HEK293 (cell line): ENCODE data around the gene ERAL1.

Experiments used
- CTCF ChIP-seq: fragments of 450-650 bp; formaldehyde crosslinking; IDR thresholded peaks from 2 replicates; pipeline ENCODE4 v1.5.1; 2016; ENCODE audit warnings: missing biosample characterization, missing genetic modification characterization
- HOXC10 ChIP-seq: sonication (generic); formaldehyde crosslinking; IDR thresholded peaks from 2 replicates; pipeline ENCODE4 v1.8.1; 2023; ENCODE audit warnings: mild to moderate bottlenecking, missing genetic modification reagents
- PATZ1 ChIP-seq: fragments of 450-650 bp; formaldehyde crosslinking; IDR thresholded peaks from 2 replicates; pipeline ENCODE4 v1.5.1; 2016; ENCODE audit warnings: missing biosample characterization, missing genetic modification characterization
- REPIN1 ChIP-seq: fragments of 450-650 bp; formaldehyde crosslinking; IDR thresholded peaks from 2 replicates; pipeline ENCODE4 v1.5.1; 2017; ENCODE audit warnings: missing biosample characterization, missing genetic modification characterization, low read depth
- ZBTB21 ChIP-seq: fragments of 450-650 bp; formaldehyde crosslinking; IDR thresholded peaks from 2 replicates; pipeline ENCODE4 v1.5.1; 2017; ENCODE audit warnings: missing biosample characterization, missing genetic modification characterization
- ZNF138 ChIP-seq: fragments of 450-650 bp; formaldehyde crosslinking; IDR thresholded peaks from 2 replicates; pipeline ENCODE4 v1.5.1; 2016; ENCODE audit warnings: missing biosample characterization, missing genetic modification characterization, borderline replicate concordance
- ZNF221 ChIP-seq: fragments of 450-650 bp; formaldehyde crosslinking; IDR thresholded peaks from 2 replicates; pipeline ENCODE4 v1.5.1; 2017; ENCODE audit warnings: missing biosample characterization, missing genetic modification characterization, borderline replicate concordance
- ZNF274 ChIP-seq, 2 experiments: fragments of 200-500 bp in 1 of 2; fragments of 450-650 bp in 1 of 2; sonication (Bioruptor generic) in 1 of 2; formaldehyde crosslinking in 1 of 2; IDR thresholded peaks; 2 replicates each; pipeline versions ENCODE4 v1.5.1 to v1.6.1; 2014 to 2016; ENCODE audit warnings: borderline replicate concordance in 1 of 2, inconsistent platforms in 1 of 2, low read length in 1 of 2, missing biosample characterization in 1 of 2, missing genetic modification characterization in 1 of 2
- ZNF785 ChIP-seq: fragments of 450-650 bp; formaldehyde crosslinking; IDR thresholded peaks from 2 replicates; pipeline ENCODE4 v1.5.1; 2016; ENCODE audit warnings: missing biosample characterization, missing genetic modification characterization

DNA sequence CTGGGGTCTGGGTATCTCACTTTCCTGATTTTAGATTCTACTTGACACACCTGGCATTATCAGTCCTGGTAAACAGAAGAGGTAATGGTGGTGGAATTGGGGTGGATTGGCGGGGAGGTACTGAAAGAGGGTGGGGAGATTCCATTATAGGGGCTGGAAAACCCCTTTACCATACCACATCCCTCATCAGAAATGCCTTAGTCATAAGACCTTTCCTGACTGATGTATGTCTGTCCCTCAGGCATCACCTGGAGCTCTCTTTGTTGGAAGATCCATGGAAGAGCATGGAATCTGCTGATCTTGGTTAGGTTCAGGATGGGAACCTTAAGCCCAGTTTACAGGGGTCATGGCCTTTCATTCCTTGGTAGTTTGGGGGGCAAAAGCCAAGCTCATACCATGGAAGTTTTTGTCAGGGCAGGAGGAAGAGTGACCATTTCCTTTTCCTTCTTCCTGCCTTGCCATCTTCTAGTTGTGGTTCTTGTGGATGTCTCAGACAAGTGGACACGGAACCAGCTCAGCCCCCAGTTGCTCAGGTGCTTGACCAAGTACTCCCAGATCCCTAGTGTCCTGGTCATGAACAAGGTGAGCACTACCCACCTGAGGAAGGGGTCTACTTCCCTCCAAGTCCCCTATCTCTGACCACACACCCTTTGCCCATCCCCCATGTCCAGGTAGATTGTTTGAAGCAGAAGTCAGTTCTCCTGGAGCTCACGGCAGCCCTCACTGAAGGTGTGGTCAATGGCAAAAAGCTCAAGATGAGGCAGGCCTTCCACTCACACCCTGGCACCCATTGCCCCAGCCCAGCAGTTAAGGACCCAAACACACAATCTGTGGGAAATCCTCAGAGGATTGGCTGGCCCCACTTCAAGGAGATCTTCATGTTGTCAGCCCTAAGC is 3.3 kb downstream of the ERAL1 start:
- TF ChIP-seq ZNF274 (IDR thresholded peaks at IDR 0.05; ENCODE audit: low read length) = no peak
- TF ChIP-seq ZNF274 (tag by site-specific recombination; IDR thresholded peaks at IDR 0.05; ENCODE audit: borderline replicate concordance) = no peak
- TF ChIP-seq PATZ1 = no peak
- no peak for TF ChIP-seq ZNF138 (tag by site-specific recombination)
- TF ChIP-seq ZNF785 (tag by site-specific recombination) = no peak
- no peak for TF ChIP-seq ZBTB21 (tag by site-specific recombination)
- TF ChIP-seq ZNF221 (tag by site-specific recombination) = no peak
- no peak for TF ChIP-seq HOXC10 (CRISPR knock-in tag)
- no peak for TF ChIP-seq REPIN1 (tag by site-specific recombination)
- TF ChIP-seq CTCF (tag by site-specific recombination) = no peak
